GM19351 (cell line): ENCODE data around the gene LUZP2.

Source experiments
- ATAC-seq: cut with Tn5 transposase; IDR thresholded peaks from one replicate; pipeline ENCODE4 v1.9.1; 2021; ENCODE audit warnings: mild to moderate bottlenecking, moderate library complexity; ENCODE audit not compliant: unreplicated experiment

The LUZP2 gene

GRCh38 chr11:25065746-25066145 is 568.9 kb downstream of the LUZP2 start:
- no peak for ATAC-seq

- ATAC-seq: no peak
Observed at GRCh38 chr11:25066706-25067105, 569.9 kb downstream of the LUZP2 start.

GRCh38 chr11:25068451-25068850 is 571.6 kb downstream of the LUZP2 start:
- no peak for ATAC-seq

- no peak for ATAC-seq
Observed at GRCh38 chr11:25094085-25094802, 597.4 kb downstream of the LUZP2 start.

GRCh38 chr11:25119416-25119815 is 622.6 kb downstream of the LUZP2 start:
- no peak for ATAC-seq
